GM06990 (cell line): Measurements from ENCODE around the gene ZFPL1.

Experiments used
- DNase-seq: peaks from one replicate; pipeline ENCODE4 v3.0.0-alpha.2; 2011; ENCODE audit not compliant: insufficient read length; ENCODE audit errors: extremely low read depth
- H3K27me3 ChIP-seq: replicated peaks from 2 replicates; pipeline ENCODE4 v1.6.0; 2011; ENCODE audit warnings: low read length; ENCODE audit not compliant: control insufficient read depth, insufficient read depth
- H3K36me3 ChIP-seq: 2 replicates; pipeline ENCODE4 v1.5.1; 2011; ENCODE audit warnings: low read length; ENCODE audit not compliant: control insufficient read depth, insufficient read depth
- H3K4me3 ChIP-seq: replicated peaks from 2 replicates; pipeline ENCODE4 v1.5.1; 2011; ENCODE audit warnings: low read depth, mild to moderate bottlenecking, control low read depth, low read length
- CTCF ChIP-seq: IDR thresholded peaks from 2 replicates; pipeline ENCODE4 v1.5.1; 2011; ENCODE audit warnings: low read length, control low read depth, mild to moderate bottlenecking, inconsistent platforms; ENCODE audit not compliant: insufficient read depth, poor library complexity, severe bottlenecking

The ZFPL1 gene

GRCh38 chr11:65040847-65041622 lies 43.0 kb upstream of the ZFPL1 start, which contains the start of gene SAC3D1:
TSS of gene SAC3D1 (plus strand) at chr11:65041210. CDS start at chr11:65041293, 83 bp downstream.
- H3K27me3 ChIP-seq, result no peaks in the 10 kb centered on the region
- TF ChIP-seq CTCF, result no peak
- H3K36me3 ChIP-seq, result peaks cover 13% of the 10 kb centered on the region
- H3K4me3 ChIP-seq, result peak within 1 kb of the TSS; percentile 76
- DNase-seq, result peak; percentile 96

DNA sequence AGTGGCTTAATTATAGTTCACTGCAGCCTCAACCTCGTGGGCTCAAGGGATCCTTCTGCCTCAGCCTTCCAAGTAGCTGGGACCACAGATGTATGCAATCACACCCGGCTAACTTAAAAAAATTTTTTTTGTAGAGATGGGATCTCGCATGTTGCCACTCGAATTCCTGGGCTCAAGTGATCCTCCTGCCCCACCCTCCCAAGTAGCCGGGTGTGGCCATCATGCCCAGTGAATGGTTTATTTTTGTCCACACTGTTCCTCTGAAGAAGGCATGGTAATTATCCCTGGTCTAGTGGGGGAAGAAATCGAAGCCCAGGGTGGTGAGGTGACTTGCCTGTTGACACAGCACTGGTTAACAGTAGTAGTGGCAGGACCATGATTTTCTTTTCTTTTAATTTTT lies 41.1 kb upstream of the ZFPL1 start:
- no peak for TF ChIP-seq CTCF
- Histone ChIP-seq H3K36me3 (peaks cover 13% of the 10 kb centered on the region), H3K27me3 (no peaks in the 10 kb centered on the region), H3K4me3 (no peak overlapping the region)
- no peak for DNase-seq

DNA sequence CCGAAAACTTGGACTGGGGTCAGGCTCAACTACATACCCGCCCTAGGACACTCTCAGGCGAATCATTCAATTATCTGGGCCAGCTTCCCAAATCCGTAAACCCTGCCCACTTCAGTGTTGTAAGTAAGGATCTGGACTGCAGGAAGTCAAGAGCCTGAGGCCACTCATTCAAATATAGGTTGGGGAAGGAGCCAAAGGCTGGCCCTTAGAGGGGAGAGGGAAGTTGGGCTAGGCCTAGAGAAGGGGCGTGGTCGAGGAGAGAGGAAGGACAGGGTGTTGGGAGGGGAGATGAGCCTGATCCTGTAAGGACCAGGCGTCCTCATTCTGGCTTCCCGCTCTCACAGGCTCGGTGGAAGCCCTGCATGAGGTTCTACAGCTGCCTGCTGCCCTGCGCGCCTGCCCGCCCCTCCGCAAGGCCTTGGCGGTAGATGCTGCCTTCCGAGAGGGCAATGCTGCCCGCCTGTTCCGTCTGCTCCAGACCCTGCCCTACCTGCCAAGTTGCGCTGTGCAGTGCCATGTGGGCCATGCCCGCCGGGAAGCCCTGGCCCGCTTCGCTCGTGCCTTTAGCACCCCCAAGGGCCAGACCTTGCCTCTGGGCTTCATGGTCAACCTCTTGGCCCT lies 40.0 kb upstream of the ZFPL1 start:
- peaks cover 9% of the 10 kb centered on the region for H3K36me3 ChIP-seq
- no peak overlapping the region for H3K4me3 ChIP-seq
- no peak for TF ChIP-seq CTCF
- DNase-seq, result no peak
- no peaks in the 10 kb centered on the region for H3K27me3 ChIP-seq

- peaks cover 9% of the 10 kb centered on the region for H3K36me3 ChIP-seq
- H3K4me3 ChIP-seq, result no peak overlapping the region
- H3K27me3 ChIP-seq, result no peaks in the 10 kb centered on the region
- no peak for TF ChIP-seq CTCF
- no peak for DNase-seq
These were observed 39.0 kb upstream of the ZFPL1 start for GRCh38 chr11:65045061-65045460.

DNA sequence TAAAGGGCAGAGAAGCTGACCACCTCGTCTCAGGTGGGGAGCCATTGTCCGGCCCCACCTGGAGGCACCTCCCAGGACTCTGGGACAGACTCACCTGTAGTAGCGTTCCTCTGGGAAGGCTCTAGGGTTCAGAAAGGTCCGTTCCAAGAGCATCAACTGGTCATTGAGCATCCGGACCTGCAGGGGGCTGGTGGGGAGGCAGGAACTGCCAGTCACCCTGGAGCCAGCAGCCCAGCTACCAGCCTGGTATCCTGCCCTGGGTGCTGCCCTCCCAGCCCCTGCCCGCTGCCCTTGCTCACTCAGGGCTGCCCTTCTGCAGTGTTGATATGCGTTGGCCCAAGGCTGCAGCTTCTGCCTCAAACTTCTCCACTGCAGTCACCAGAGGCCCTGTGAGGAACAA lies 38.3 kb upstream of the ZFPL1 start:
- no peak for DNase-seq

More for the DNA sequence above, 38.3 kb upstream of the ZFPL1 start:
- TF ChIP-seq CTCF, result no peak
- H3K36me3 ChIP-seq, result peaks cover 9% of the 10 kb centered on the region
- H3K27me3 ChIP-seq, result no peaks in the 10 kb centered on the region
- H3K4me3 ChIP-seq, result no peak overlapping the region
